Inferior parietal cortex (tissue), 1 donor: ENCODE results near the gene TFG.

Experiments used
- DNase-seq: peaks from one replicate; pipeline ENCODE4 v3.0.0-alpha.2; 2016; ENCODE audit errors: extremely low spot score

TFG gene

DNA sequence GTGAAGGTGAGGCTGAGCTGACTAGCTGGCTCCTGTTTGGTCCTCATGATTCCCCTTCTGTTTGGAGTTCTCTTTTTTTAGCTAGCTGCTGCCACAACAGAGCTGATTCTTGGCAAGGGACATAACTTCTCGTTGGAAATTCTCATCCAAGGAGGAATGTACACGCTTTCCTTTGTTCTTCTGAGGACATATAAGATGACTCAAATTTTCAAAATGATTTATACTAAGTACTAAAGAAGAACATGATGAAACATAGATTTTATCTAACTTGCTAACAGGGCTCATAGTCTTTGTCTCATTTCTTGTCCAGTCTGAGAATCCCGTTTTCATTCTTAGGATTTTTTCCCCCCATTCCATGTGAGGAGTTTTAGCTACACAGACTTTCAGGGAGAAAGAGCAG is 2.9 kb upstream of the TFG start:
- no peak for DNase-seq

DNA sequence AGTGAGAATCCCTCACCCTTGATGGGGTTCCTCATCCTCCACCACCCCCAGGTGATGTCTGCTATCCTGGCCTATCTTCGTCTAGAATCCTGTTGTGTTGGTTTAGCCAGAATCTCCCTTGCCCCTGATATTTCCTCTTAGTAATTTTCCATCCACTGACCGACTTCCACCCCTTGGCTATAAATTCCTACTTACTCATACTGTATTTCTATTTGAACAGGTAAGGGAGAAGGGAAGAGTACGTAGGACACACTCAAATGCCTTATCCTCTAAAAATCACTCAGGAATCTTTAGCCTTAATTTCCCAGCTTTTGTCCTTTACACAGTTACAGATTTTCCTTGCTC is 678 bp upstream of the TFG start:
- no peak for DNase-seq

DNA sequence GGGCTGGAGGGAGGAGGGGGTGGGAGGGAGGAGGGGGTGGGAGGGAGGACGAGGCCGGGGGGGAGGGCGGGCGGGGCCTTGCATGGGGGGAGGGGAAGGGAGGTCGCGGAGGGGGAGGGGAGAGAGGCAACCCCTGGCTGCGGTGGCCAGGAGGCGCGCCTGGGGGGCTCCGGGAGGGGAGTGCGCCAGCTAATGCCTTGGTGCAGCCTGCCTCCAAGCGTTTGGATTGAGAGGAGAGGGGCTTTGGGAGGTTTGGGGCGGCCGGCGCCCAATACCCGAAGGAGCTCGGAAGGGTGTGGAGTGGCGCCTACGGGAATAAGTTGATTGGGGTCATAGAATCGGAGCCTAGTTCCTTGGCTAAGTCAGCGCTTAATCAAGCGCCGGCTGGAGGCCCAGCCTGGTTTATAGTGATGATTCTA is 557 bp downstream of the TFG start:
- DNase-seq = no peak

DNA sequence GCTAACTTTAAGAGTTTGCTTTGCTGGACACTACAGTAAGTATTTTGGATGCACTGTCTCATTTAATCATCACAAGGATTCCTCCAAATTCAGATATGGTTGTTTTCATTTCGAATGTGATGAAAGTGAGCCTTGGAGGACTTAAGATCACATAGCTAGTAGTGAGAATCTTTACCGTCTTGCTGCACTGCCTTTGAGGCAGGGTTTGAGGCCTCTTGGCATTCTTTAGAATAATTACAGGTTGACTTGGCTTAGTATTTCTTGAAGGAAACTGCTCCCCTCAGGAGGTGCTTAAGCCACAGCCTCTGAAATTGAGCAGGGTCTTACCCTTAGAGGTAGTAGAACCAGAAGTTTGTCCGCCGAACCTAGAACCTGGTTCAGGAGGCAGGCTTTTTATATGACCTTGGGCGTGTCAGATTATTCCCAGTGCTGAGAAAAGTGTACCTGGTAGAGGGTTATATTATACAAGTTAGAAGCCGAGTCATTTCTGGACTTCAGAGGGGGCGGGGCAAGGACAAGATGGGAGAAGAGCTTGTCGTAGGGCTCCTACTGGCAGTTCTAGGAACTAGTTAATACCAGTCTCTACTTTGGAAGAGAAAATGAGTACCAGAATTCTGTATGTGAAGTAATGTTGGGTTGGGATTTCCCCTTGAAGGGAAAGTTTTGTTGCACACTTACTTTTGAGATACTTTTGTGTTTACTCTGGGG is 1.1 kb downstream of the TFG start:
- peak; percentile 17 for DNase-seq

DNA sequence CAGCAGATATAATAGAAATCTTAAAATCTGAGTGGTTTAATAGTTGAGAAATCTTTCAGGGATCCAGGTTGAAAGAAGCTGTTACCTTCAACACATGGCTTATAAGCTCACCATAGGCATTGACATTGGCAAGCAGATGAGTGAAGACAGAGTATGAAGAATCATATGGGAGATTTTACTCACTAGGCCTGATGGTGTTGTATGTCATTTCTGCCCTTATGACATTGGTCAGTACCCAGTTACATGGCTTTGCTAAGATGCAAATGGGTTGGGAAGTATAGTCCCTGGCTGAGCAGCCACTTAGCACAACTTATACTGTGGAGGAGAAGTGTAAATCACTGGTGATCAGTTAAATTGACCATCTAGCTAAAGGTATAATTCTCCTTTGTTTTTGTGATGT is 5.9 kb downstream of the TFG start:
- no peak for DNase-seq

DNA sequence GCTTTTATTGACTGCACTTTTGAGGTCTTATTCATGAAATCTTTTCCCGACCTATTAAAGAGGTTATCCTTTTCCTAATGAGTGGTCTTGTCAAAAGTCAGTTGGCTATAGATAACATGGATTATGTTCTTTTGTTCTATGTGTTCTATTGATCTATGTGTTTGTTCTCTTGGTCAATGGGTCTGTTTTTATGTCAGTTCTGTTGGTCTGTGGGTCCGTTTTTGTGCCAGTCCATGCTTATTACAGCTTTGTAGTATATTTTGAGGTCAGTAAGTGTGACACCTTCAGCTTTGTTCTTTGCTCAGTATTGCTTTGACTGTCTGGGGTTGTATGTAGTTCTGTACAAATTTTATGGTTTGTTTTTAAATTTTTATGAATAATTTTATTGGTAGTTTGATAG is 7.8 kb downstream of the TFG start:
- no peak for DNase-seq

DNA sequence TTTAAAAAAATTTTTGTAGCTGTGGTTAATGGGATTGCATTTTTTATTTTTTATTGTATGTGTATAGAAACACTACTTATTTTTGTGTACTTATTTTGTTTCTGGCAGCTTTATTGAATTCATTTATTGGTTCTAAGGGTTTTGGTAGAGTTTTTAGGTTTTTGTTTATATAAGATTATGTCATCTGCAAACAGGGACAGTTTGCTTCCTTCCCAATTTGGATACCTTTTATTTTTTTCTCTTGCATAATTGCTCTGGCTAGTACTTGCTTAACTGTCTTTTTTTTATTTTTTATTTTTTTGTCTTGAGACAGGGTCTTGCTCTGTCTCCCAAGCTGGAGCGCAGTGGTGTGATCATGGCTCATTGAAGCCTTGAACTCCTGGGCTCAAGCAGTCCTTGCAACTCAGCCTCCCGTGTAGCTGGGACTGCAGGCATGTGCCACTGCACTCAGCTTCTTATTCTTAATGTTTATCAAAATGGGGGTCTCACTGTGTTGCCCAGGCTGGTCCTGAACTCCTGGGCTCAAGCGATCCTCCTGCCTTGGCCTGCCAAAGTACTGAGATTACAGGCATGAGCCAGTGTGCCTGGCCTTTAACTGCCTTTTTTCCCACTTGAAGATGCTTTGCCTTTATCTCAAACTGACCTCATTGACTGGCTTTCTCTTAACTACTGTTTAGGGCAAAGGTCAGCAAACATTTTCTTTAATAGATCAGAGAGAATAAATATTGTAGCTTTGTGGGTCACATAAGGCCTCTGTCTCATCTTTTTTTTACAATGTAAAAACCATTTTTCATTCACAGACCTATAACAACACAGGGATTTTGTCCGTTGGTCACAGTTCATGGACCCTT is 8.6 kb downstream of the TFG start:
- DNase-seq = no peak

DNA sequence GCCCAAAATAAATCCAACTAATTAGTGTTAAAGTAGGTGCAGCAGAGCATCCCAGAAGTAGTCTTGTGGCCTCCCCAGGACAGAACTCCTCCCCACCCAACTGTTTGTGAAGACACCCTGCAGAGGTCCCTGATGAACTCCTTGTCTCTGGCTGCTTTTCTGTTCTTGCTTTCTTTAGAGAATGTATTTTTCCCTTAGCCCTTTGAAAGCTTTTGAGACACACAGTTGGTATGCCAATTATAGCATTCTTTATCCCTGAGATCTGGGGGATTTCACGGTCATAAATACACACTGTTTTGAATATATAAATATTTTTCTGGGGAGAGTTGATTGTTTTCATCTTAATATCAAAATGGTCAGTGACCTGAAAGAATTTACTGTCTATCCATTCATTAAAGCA is 9.8 kb downstream of the TFG start:
- DNase-seq = no peak

DNA sequence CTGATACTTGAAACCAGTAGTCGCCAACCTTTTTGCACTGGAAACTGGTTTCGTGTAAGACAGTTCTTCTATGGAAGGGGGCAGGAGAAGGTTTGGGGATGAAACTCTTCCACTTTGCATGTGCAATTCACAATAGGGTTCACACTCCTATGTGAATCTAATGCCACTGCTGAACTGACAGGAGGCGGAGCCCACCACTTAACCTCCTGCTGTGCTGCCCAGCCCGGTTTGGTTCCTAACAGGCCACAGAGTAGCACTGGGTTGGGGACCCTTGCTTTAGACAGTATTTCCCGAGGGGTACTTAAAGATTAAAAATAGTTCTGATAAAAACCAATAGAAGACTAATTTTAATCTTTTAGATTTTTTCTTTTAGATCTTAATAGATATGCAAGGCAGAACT is 11.1 kb downstream of the TFG start:
- no peak for DNase-seq

DNA sequence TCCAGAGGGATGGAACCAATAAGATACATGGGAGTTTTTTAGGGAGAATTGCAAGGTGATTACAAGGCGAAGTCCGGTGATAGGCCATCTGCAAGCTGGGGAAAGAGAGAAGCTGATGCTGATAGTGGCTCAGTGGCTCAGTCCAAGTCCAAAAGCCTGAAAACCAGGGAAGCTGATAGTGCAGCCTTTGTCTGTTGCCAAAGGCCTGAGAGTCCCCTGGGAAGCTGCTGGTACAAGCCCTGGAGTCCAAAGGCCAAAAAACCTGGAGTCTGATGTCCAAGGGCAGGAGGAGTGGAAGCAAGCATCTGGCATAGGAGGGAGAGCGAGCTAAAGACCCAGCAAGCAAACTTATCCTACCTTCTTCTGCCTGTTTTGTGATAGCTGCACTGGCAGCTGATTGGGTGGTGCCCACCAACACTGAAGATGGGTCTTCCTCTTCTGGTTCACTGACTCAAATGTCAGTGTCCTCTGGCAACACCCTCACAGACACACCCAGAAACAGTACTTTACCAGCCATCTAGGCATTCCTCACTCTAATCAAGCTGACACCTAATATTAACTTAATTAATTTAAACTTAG is 16.7 kb downstream of the TFG start:
- DNase-seq = no peak

DNA sequence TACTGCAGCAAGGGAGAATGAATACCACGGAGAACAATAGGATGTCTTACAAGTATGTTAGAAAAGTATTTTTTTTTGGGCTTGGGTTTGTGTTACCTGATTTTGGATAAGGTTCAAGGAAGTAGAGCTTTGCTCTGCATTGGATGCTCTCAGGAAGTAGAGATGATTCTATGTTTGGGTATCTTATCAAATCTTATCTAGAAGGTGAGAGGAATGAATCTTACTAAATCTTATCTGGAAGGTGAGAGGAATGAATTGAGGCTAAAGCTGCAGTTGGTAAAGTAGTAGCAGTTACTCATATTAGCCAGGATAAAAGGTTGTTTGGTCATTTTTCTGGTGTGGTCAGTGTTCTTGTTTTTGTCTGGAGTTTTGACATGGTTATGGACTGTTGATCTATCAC is 17.4 kb downstream of the TFG start:
- DNase-seq = no peak

DNA sequence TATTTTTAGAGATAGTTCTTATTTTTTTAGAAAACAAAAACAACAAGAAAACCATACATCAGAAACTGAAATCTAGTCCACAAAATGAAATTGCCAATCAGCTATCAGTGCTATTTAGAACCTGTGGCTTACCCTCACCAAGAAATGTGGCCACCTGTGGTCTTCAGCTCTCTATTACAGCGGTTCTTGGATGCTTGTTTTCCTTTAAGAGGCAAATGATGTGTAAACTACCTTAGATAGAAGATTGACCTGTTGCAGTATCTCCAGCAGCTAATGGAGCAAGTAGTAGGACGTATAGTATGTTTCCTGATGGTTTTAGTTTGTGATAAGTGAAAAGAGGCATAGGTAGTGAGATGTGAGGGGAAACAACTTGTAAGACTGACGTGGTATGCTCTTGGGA is 21.2 kb downstream of the TFG start:
- DNase-seq = no peak

DNA sequence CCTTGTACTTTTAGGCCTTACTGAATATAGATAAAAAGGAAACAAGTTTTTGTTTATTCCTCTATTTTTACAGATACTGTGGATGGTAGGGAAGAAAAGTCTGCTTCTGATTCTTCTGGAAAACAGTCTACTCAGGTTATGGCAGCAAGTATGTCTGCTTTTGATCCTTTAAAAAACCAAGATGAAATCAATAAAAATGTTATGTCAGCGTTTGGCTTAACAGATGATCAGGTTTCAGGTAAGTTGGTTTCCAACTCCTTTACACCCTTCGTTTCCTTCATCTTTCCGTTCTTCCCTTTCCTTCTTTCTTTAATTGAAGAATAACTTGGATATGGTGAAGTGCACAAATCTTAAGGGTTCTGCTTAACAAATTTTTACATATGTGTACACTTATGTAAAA is 23.1 kb downstream of the TFG start:
- no peak for DNase-seq

DNA sequence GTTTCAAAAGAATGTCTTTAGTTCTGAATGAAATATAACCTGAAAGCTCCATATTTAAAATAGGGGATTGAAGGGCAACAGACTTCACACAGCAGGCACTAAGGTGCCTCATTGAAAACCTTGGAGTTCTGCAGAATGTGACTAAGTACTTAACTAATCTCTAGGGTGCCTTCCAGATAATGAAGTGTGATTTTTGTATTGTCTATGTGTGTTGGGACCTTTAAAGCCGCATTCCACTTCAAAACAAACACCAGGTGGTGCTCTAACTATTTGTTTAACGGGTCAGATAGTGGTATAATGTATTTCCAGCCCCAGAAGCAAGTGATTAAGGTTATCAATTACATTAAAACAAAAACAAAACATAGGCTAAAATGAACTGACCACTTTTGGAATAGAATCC is 28.0 kb downstream of the TFG start:
- peak; percentile 23 for DNase-seq

DNA sequence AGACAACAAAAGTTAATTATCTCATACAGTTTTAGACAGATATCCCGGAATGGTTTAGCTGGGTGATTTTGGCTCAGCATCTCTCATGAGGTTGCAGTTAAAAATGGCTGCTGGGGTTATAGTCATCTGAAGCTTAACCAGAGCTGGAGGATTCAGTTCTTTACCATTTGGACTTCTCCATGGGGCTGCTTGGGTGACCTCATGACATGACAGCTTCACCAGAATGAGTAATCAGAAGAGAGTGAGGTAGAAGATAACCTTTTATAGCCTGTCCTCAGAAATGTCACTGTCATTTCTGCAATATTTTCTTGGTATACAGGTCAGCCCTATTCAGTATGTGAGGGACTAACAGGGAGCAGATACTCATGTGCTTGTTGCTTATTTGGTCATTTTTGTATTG is 30.9 kb downstream of the TFG start:
- DNase-seq = no peak

DNA sequence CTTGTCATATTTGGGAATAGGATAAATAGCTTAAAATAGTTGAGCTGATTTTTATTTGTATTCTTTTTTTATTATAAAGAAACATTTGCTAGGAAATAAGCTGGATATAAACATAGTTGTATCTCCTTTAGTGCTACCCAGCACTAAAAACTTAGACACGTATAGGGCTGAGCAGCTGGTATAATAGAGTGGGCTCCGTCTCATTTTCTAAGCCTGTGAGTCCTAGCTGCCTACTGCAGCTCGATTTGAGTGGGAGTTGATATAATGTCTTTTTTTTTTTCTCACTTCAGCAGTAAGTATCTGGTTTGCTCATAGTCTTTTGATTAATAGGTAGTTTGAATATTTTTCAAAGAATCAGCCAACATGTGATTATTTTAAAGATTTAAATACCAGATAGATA is 34.2 kb downstream of the TFG start:
- no peak for DNase-seq

DNA sequence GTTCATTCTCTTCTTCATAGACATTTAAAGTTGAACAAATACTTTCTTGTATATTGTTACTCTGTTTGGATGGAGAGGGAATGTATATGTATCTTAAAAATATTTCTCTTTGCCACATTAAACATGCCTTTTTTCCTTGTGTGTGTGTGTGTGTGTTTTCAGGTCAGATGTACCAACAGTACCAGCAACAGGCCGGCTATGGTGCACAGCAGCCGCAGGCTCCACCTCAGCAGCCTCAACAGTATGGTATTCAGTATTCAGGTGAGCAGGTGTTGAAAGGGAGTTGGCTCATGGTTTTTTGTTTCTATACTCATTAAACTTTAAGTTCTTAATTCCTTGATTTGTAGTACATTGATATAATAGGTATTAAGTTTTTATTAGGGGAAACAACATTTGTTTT is 35.4 kb downstream of the TFG start:
- DNase-seq = no peak

DNA sequence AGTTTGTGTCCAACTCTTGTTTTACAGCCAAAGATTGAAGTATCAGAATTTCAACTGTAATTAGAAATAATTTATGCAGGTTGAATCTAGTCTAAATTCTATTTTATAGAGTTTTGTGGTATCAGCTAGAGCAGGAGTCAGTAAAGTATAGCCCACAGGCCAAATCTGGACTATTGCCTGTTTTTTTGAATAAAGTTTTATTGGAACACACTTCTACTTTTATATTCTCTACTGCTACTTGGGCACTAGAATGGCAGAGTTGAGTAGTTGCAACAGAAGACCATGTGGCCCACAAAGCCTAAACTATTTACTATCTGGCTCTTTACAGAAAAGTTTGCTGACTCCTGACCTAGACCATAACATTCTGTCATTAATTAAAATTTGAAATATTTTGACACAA is 36.3 kb downstream of the TFG start:
- no peak for DNase-seq

DNA sequence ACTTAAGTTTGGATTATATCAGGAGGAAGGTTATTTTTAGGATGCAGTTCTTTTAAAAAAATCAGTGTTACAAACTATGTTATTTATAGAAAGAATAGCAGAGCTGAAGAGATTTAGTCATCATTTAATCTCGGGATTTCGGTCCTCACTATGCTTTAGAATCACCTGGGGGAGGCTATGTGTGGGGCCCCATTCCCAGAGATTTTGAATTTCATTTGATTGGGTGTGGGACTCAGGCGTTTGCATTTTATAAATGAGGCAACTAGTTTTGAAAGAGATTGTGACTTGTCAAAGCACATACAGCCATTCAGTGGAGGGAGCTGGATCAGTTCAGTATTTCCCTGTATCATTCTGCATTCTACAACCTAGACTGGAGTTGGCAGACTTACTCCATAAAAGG is 36.8 kb downstream of the TFG start:
- DNase-seq = no peak

DNA sequence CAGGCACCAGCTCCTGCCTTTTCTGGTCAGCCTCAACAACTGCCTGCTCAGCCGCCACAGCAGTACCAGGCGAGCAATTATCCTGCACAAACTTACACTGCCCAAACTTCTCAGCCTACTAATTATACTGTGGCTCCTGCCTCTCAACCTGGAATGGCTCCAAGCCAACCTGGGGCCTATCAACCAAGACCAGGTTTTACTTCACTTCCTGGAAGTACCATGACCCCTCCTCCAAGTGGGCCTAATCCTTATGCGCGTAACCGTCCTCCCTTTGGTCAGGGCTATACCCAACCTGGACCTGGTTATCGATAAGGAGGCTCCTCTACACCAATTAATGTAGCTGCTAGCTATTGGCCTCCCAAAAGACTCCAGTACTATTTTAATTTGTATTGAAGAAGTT is 38.9 kb downstream of the TFG start:
- no peak for DNase-seq

DNA sequence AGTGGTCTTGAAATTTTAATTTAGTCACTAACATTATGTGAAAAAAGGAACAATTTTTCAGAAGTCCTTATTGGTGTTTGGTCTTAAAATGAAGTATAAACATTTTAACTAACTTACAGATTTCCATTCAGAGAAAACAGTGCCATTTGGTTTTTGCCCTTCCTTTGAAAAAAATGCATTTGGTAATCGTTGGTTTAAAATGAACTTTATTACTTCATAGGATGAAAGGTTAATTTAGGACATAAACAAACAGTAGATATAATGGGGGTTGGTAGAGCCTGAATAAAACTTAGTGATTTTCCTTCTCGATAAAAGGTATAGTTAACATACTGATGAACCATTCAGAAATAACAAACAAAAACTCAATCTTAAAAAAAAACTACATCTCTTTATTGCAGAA is 39.7 kb downstream of the TFG start:
- no peak for DNase-seq

DNA sequence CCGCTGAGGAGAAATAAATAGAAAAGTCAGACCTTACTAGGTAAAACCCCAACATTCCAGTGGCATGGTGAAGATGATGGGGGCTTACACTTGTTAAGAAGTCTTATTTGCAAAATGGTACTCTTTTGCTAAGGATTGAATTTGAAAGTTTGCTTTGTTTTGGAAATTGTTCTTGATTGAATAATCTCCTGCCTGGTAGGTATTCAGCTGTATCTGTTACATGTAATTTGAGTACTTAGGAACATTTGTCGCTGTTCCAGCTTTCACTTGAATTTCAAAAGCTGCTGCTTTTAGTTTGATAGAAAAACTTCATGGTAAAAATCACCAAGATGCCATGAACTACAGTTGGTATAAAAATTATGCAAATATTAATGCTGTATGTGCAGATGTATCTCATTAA is 44.6 kb downstream of the TFG start:
- DNase-seq = no peak
